GM23338 (cell line): ENCODE measurements around the gene FAM131A.

Experiments
- CTCF ChIP-seq, 2 experiments: fragments of 200-600 bp in 1 of 2; sonication (generic) in 1 of 2; conservative IDR thresholded peaks; 2 replicates each; pipeline versions ENCODE4 v1.5.1 to v1.6.1; 2016 to 2017; ENCODE audit warnings: antibody characterized with exemption in 2 of 2, low read depth in 2 of 2, mild to moderate bottlenecking in 2 of 2, moderate library complexity in 1 of 2
- EZH2phosphoT487 ChIP-seq: fragments of 200-600 bp; sonication (generic); IDR thresholded peaks from one replicate; pipeline ENCODE4 v1.8.1; 2018; ENCODE audit warnings: antibody characterized with exemption; ENCODE audit not compliant: unreplicated experiment
- NANOG ChIP-seq: IDR thresholded peaks from 2 replicates; pipeline ENCODE4 v1.6.1; 2016; ENCODE audit warnings: antibody characterized with exemption, borderline replicate concordance
- REST ChIP-seq: IDR thresholded peaks from one replicate; pipeline ENCODE4 v1.6.1; 2018; ENCODE audit warnings: antibody characterized with exemption; ENCODE audit not compliant: unreplicated experiment

GRCh38 chr3:184323696-184324095, 13.7 kb upstream of the FAM131A start:
- no peak for TF ChIP-seq CTCF (conservative IDR thresholded peaks at IDR 0.05; ENCODE audit: low read depth in 2 of 2)
- TF ChIP-seq NANOG: no peak
- no peak for TF ChIP-seq REST
- TF ChIP-seq EZH2phosphoT487: no peak
